Activated CD4-positive, alpha-beta T cell treated with anti-CD3 and anti-CD28 coated beads, Interleukin-2, Interleukin-4, amounts not matched to agents 100 ng/mL and 50 ng/mL, durations not matched to agents 16 hours and 8 hours (primary cell): ENCODE results near the gene MYH7.

ENCODE experiments used
- DNase-seq: peaks from one replicate; pipeline ENCODE4 v3.0.0-alpha.2; 2020; ENCODE audit warnings: low spot score

The MYH7 gene

DNA sequence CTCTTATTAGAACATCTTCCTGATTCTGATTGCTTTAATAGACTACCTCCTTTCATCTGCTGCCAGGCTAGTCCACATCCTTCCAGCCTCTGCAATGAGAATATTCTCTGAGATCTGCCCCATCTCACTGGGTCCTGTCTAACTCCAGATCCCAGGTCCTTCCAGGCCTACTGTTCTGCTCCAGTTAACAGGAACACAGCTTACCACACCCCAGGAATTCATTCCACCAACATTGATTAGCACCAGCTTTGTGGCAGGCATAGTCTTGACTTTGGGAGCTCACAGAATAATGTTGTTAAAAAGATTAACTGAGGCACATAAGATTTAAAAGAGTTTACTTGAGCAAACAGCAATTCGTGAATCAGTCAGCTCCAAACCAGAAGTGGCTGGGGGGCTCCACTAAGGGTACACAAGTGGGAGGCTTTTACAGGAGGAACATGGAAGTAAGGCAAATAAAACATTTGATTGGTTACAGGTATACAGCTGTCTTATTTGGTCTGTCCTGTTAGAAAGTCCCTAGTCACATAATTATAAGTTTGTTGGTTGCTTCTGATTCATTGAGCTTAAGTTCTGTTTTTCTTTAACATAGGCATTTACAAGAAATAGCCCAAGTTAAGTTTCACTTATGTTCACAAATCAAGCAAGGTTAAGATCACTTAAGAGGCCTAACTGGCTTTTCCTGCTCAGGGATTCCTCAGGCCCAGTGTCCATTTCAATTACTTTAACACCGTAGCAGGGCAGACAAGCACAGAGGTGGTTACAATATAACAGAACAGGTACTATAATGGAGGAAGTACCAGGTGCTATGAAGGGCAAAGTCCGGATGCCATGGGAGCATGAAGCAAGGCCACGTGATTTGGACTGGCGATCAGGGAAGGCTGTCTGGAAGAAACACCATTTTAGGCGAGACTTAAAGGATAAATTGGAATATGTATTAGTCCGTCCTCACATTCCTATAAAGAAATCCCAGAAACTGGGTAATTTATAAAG, 12.2 kb upstream of the MYH7 start:
- no peak for DNase-seq

DNA sequence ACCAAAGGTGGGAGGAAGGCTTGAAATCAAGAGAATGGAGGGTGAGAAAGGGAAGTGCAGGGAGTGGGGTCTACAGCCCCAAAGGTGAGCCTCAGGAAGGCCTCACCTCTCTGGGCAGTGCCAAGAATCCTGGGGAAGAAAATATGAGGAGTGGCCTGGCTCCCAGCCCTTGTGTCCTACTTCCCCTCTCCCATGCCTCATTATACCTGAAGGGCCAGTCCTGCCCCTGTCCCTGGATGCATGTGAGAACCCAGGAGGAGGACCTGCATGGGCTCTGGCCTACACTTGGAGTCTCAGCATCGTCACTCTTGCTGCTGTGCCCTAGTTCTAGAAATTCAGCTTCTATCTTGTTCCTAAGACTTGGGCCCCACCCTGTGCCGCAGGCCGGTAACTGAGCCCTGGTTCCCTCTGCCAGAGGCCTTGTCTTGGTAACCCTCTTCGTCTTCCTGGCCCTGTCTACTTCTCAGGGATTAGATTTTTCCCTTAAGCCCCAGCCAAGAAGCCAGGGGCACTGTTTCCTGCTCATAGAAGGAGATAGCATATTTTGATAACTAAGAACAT, 10.9 kb upstream of the MYH7 start:
- DNase-seq: no peak

DNA sequence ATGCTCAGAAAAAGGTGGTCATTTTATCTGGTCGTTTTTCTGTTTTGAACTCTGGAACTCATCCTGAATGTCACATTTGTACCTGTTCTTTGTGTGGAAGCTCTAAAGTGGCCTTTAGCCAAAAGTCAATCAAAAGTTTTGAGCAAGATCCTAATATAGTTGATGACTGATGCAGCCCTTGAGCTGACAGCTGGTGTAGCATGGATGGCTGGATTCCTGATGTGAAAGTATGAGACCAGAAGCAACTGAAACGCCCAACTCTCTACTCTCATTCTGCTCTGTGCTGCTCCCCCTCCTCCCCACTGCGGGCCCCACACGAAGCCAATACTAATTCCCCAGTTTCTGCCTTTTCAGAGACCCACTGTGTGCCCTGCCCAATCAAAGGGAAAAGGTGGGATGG, 10.3 kb upstream of the MYH7 start:
- no peak for DNase-seq

DNA sequence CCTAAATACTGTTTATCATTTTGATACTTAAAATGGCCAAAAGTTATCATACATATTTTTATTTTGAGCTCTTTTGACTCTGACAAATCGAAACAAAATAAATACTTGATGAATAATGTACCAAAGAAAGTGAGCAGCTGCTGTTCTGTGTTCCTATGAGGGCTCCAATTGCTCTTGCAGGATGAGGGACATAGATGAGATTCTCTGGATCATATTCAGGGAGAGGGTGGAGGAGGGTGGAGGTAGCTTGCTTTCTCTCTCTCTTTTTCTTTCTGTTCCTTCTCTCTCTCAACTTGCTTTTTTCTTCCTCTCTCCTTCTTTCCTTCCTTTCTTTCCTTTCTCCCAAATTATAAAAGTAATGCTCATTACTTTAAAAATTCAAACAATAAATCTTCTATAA, 8.9 kb upstream of the MYH7 start:
- no peak for DNase-seq

DNA sequence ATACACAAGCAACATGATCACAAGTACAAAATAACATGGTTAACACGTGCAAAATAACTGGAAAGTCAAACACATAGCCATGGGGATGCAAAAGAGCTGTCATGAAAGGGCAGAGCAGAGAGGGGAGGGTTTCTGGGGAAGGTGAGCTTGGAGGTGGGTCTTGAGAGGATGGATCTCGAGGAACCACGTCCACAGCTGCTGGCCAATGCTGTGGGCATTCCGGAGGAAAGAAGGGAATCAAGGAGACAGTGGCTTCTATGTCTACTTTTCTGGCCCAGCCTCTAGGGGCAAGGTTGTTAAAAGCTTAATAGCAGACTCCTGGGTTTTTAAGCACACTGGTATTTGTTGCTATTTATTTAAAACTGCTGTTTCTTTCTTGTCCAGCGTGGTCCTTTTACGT, 8.4 kb upstream of the MYH7 start:
- DNase-seq: no peak

DNA sequence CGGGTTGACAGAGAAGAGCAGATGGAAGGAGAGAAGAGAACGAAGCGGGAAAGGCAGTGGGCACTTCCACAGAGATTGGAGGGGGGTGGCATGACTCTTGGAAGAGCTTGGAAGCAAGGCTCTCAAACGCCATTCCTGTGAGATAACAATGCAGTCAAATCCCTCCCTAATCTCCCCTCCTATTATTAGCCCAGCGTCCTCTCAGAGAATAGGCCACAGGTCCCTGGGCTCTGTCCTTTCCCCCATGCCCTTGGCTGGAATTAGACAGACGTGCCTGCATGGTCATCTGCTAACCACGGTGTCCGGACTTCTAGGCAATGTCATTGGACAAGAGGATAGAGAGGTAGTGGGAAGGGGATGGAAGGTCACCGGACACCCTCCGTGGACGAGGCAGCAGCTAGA, 8.0 kb upstream of the MYH7 start:
- DNase-seq: no peak

DNA sequence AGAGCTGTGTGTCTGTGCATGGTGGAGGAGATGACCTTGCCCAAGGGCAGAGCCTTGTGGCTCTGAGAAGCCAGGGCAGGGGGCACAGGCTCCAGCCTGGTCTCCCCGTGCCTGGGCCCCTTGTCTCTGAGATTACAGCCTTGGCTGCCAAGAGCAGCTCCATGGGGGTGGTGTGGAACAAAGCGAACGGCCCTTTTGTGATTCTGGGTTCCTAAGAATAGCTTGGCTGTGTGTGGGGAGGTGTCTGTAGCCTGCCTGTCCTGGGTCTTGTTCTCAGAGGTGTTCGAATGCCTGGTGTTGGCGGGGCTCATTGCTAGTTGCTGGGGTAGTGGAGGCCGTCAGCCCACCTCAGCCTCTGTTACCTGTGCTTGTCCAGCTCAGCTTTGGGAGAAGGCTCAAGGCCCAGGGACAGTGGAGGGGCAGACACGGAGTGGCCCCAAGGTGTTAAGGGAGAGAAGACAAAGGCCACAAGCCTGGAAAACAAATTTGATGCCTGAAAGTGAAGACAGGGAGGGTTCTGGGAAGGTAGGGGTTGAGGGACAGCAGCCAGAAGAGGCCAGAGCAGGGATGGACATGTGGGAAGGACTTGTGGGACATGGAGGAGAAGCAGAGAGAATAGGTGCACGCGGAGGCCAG, 7.4 kb upstream of the MYH7 start:
- no peak for DNase-seq

DNA sequence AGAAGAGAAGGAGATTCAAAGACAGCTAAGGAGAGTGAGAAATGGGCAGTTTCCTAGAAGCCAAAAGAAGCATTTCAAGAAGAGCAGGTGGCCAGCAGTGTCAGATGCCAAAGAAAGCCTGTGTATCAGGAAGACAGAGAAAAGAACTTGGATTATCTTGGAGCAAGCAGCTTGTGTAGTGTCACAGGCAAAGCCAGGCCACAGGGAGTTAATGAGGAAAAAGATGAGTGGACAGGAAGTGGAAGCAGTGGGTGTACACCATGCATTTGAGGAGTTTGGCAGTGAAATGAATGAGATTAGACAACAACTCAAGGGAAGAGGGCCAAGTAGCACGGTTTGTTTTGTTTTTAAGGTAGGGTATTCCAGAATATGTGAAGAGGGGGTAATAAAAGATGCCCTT, 5.6 kb upstream of the MYH7 start:
- DNase-seq: no peak

DNA sequence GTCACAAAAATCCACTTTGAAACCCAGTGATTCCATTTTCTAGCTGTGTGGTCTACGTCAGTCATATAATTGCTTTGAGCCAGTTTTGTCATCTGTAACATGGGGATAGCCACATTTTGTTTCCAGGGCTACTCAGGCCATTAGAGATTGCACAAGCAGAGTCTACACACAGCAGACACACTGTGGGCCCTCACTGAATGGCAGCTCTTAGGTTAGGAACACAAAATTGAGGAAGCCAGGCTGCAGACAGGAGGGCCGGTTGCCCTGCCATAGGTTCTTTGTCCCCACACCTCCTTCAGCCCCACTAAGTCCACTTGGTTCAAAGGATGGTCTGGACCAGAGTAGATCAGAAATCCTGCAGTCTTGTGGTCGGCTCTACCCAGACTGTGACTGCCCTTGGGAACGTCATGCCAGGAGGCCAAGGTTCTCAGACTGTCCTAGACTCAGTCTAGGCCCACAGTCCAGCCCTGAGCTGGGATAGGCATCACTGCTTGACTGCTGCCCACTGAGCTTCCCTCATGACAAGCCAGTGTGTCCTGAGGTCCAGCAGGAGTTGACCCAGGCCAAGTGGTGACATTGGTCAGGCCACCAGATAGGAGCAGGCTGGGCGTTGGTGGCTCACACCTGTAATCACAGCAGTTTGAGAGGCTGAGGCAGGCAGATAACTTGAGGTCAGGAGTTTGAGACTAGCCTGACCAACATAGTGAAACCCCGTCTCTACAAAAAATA, 3.8 kb upstream of the MYH7 start:
- no peak for DNase-seq

DNA sequence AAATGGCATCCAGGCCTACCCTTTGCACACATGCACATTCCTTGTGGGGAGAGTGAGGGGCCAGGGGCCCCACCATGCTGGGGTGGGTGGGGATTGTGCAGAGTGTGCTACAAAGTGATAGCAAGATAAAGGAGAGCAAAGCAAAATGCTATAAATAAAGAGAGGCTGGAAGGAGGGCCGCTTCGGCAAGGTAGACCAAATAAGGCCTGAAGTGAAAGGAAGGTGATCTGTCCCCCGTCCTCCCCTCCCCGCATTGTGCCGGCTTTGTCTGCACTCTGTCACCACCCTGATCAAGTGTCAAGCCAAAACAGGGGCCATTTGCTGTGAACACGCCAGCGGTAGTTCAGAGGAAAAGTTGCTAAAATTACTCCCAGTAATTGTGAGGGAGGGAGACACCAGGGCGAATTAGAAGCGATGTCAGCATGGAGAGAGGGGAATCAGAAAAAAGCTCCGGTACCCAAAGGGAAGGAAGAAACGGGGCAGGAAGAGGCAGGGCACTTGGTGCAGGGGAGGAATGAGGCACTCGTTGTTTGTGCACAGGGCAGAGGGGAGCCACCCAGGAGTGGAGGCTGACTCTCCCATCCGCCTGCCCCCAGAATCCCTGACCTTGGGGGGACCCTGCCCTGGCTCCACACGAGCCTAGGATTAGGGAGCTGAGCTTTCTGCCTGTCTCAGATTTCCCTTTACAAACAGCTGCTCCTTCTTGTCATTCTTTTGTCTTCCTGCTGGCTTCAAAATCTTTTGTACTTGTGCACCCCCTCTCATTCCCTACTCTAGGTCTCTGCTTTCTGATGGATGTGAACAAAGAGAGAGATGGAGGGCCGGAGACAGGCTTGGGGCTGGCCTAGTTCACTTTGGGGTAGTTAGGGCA, 2.9 kb upstream of the MYH7 start:
- DNase-seq: no peak

DNA sequence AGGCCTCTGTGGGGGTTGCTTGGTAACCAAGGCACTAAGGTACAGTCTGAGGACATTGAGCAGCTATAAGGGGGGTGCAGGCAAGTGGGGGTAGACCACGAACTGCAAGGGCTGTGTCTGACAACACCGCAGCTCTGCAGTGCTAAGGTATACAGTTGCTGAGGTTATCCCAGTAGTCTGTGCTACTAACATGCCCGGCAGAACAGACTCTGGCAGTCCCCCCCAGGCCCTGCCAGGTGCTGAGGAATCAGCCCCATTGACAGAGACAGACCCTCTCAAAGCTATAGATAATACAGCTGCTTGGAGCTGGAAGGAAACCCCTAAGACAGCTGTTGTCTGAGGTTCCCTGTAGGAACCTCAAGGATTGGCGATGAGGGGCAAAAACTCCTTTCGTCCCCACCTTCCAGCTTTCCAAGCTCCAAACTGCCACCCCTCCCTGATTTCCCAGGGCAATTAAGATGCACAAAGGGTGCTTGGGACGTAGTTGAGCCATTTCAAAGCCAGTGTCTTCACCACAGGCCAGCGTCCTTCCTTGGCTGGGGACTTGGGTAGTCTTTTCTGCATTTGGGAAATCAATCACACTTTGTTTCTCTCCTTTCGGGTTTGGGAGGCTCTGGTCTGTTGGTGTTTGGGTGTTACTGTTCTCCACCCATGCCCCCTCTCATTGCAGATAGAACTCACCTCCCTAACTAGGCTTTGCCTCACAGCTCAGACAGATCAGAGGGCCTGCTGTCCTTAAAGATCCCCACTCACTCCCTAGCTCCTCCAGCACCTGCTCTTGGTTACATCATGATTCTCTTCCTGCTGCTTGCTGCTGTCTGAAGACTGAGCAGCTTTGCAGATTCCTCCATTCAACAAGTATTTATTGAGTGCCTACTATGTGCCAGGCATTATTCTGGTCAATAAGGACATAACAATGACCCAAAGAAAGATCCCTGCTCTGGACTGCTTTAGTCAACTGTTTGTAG, 2.0 kb upstream of the MYH7 start:
- no peak for DNase-seq

DNA sequence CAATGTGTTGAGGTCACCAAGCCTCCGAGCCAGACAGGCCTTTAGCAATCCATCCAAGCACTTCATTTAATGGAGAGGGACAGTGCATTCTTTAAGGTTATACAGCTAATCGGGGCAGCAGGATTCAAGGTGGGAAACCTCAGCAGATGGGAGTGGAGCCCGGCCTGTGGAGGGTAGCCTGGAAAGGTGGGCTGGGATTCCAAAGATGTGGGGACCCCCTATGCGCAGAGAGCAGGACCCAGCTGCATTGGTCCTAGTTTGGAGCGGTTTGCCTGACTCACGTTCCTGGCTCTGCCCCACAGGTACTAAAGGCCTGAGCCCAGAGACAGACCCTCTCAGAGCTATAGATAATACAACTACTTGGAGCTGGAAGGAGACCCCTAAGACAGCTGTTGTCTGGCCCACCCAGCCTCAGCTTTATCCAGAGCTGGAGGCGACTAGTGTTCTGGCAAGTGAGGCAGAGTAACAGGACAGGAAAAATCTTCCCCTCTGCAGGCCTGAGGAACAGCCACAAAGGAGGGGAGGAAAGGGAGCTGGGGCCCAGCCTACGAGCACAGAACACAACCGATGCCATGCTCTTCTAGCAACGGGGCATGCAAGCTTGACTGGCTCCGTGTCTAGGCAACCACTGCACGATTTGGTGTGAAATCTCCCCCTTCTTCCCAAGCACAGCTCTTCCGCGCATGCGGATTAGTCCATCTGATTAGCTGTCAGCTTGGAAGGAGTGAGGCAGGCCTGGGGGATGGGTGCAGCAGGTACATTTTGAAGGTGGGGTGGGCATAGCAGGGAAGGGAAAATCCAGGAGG, 1.1 kb upstream of the MYH7 start:
- DNase-seq: no peak

DNA sequence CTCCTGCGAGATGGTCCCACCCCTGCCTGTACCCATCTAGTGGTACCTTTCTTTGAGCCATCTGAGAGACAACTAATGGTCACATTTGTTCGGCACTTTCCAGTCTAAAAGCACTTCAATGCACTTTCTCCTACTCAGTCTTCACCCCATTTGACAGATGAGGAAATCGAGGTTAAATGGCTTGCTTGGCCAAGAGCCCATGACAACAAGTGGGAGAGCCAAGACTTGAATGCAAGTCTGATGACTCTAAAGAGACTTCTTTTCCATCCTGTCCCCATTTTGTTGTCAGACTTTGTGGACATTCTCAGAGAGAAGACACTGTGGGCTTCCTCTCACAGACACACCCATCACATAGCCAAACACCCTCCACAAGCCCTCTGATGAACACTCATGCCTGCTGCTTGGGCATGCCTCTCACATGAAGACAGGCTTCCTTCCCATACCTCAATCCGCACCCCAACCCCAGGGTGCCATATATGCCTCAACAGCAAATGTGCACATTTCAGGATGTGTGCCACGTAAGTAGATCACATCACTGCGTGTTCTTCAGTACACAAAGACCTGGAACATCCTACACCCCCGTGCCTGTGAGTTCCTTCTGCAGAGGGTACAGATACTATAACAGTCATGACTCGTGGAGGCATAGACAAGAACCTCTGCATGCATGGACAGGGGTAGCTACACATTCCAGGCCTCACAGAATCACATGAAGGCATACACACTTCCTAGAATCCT, 805 bp downstream of the MYH7 start:
- DNase-seq: no peak

DNA sequence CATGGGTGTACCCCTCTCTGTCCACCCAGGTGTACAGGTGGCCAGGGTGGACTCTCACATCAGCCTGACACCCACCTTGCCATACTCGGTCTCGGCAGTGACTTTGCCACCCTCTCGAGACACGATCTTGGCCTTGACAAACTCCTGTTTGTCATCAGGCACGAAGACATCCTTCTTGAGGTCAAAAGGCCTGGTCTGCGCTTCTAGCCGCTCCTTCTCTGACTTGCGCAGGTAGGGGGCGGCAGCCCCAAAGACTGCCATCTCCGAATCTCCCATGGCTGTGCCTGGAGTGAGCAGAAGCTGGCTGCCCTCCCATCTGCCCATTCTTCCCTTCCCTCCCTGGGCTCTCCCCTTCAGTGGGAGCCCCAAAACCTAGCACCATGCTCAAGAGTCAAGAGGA, 2.0 kb downstream of the MYH7 start:
- no peak for DNase-seq

DNA sequence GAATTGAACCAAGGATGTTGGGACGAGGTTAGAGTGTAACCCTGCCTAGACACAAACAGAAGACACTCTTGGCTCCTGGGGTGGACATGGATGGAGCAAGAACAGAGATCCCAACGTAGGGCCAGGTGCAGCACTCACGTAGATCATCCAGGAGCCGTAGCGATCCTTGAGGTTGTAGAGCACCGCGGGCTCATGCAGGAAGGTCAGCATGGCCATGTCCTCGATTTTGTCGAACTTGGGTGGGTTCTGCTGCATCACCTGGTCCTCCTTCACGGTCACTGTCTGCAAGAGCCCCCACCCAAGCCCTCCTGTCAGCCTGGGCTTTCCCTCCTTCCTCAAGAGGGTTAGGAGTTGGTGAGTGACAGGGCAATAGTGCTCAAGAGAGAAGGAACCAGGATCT, 2.5 kb downstream of the MYH7 start:
- no peak for DNase-seq

DNA sequence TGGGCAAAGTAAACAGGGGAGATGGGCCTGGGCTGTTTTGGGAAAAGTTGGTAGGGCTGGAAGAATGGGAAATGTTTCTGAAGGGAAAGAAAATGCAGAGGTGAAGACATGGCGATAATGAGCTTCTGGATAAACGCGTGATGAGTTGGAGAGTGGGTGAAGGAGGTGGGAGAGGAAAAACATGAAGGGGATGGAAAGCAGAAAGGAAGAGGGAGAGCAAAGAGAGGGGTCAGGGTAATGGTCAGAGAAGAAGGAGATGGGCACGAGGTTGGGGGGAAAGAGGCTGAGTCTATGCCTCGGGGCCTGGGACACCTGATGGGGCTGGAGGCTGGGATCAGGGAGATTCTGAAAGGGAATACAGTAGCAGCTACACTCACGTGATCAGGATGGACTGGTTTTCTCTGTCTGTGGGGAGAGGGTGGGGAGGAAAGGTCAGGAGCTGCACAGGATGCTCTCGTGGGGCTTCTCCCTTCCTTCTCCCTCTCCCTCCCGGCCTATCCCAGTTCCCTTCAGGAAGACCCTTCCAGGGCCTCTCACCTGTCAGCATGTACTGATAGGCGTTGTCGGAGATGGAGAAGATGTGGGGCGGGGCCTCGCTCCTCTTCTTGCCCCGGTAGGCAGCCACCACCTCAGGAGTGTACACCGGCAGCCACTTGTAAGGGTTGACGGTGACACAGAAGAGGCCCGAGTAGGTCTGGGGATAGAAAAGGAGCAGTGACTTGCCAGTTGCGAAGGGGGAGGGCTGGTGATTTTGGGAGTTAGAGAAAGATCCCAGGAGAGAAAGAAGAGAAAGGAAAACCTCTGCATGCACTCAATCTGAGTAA, 3.1 kb downstream of the MYH7 start:
- DNase-seq: no peak

DNA sequence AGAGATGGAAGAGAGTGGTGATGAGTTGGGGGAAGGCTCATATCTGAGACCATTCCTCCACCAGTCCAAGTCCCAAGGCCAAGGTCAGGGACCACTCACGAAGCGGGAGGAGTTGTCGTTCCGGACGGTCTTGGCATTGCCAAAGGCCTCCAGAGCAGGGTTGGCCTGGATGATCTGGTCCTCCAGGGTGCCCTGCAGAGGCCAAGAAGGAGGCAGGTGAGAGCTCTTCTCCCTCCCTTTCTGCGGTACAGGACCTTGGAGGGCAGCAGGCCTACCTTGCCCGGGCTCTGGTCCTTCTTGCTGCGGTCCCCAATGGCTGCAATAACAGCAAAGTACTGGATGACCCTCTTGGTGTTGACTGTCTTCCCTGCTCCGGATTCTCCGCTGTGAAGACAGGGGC, 4.0 kb downstream of the MYH7 start:
- DNase-seq: no peak

DNA sequence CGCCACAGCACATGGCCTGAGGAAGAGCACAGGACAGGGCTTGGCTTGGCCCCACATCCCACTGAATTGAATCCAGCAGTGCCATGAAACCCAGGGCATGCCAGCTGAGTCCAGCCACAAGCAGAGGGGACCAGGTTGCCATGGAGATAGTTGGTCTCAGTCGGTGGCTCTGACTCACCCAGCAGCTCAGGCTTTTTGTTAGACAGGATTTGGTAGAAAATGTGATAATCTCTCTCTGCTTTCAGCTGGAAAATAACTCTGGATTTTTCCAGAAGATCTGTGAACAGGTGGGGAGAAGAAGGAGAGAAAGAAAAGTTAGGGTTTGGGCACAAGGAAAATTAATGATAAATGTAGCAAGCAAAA, 4.8 kb downstream of the MYH7 start:
- no peak for DNase-seq
